ENCODE data around the gene LOC128125822.

LOC128125822 gene

GRCh38 chr6:63556369-63556768, 15.9 kb upstream of the LOC128125822 start:
- no peak for DNase-seq (ENCODE audit: low read depth)

GRCh38 chr6:63558278-63558677, 14.0 kb upstream of the LOC128125822 start:
- DNase-seq (ENCODE audit: low read depth), result no peak

- no peak for DNase-seq (ENCODE audit: low read depth)
Measured at GRCh38 chr6:63560801-63561287, 11.4 kb upstream of the LOC128125822 start.

GRCh38 chr6:63561288-63561687, 11.0 kb upstream of the LOC128125822 start:
- no peak for DNase-seq (ENCODE audit: low read depth)

- DNase-seq (ENCODE audit: low read depth), result no peak
Measured at GRCh38 chr6:63563235-63563634, 9.0 kb upstream of the LOC128125822 start.

GRCh38 chr6:63565058-63565726, 7.1 kb upstream of the LOC128125822 start:
- no peak for DNase-seq (ENCODE audit: low read depth)

GRCh38 chr6:63565727-63566596, 6.3 kb upstream of the LOC128125822 start:
- DNase-seq (ENCODE audit: low read depth), result no peak

GRCh38 chr6:63567966-63568365, 4.3 kb upstream of the LOC128125822 start:
- no peak for DNase-seq (ENCODE audit: low read depth)

- DNase-seq (ENCODE audit: low read depth), result peak; percentile 31
Measured at GRCh38 chr6:63571361-63572043, 778 bp upstream of the LOC128125822 start.

- no peak for DNase-seq (ENCODE audit: low read depth)
Measured at GRCh38 chr6:63572747-63573075, 431 bp downstream of the LOC128125822 start.

- peak; percentile 47 for DNase-seq (ENCODE audit: low read depth)
Measured at GRCh38 chr6:63573076-63573898, 1.0 kb downstream of the LOC128125822 start.

- DNase-seq (ENCODE audit: low read depth), result no peak
Measured at GRCh38 chr6:63573899-63574553, 1.7 kb downstream of the LOC128125822 start.

- no peak for DNase-seq (ENCODE audit: low read depth)
Measured at GRCh38 chr6:63574554-63574900, 2.2 kb downstream of the LOC128125822 start.

- DNase-seq (ENCODE audit: low read depth), result no peak
Measured at GRCh38 chr6:63576147-63576772, 4.0 kb downstream of the LOC128125822 start.

- DNase-seq (ENCODE audit: low read depth), result no peak
Measured at GRCh38 chr6:63576985-63577712, 4.9 kb downstream of the LOC128125822 start.

- no peak for DNase-seq (ENCODE audit: low read depth)
Measured at GRCh38 chr6:63578757-63579156, 6.5 kb downstream of the LOC128125822 start.

- DNase-seq (ENCODE audit: low read depth), result no peak
Measured at GRCh38 chr6:63579937-63580703, 7.8 kb downstream of the LOC128125822 start.

GRCh38 chr6:63580704-63580961, 8.4 kb downstream of the LOC128125822 start:
- no peak for DNase-seq (ENCODE audit: low read depth)

GRCh38 chr6:63581355-63582013, 9.2 kb downstream of the LOC128125822 start:
- DNase-seq (ENCODE audit: low read depth), result no peak

All from stimulated activated CD8-positive, alpha-beta memory T cell treated with anti-CD3 and anti-CD28 coated beads, Interleukin-12 subunit alpha, Interleukin-12 subunit beta, amount 100 ng/mL, for 4 hours (primary cell).